GM13976 (cell line): Measurements from ENCODE around the gene LRIG1.

Experiments
- DNase-seq: peaks from one replicate; pipeline ENCODE4 v3.0.0; 2012; ENCODE audit warnings: low spot score
- in situ Hi-C: fragments of 300-500 bp; cut with MboI; formaldehyde crosslinking; loops from one replicate; pipeline ENCODE4 v1.12.0; 2022; ENCODE audit warnings: low sequenced_read_pairs, mixed read lengths, inconsistent platforms; ENCODE audit not compliant: unreplicated experiment
- TF ChIP-seq, protein P1 (sequence below): IDR thresholded peaks from 2 replicates; pipeline ENCODE4 v1.5.1; 2012; ENCODE audit warnings: borderline replicate concordance, mild to moderate bottlenecking; ENCODE audit not compliant: insufficient read depth; ENCODE audit errors: extremely low read depth, missing control alignments, control extremely low read depth

The LRIG1 gene

DNA sequence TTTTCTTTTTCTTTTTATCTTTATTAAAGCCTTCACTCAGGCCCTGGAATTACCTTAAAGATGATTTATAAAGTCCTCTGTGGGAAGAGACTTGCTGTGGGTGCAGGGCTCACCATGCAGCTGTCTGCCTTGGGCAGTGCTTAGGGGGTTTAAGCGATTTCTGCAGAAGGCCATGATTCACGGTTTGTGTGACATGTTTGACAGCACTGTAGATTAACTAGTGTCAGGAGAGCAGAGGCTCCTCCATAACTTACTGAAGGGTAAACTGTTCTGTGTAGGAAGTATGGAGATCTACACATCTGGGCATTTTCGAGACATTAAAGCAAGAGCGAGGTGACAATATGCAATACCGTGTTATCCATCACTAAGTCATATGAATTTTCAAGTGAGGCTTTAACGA lies 137.7 kb downstream of the LRIG1 start:
- in situ Hi-C loops, result no loop called here
- no peak for DNase-seq
- TF ChIP-seq, protein P1, sequence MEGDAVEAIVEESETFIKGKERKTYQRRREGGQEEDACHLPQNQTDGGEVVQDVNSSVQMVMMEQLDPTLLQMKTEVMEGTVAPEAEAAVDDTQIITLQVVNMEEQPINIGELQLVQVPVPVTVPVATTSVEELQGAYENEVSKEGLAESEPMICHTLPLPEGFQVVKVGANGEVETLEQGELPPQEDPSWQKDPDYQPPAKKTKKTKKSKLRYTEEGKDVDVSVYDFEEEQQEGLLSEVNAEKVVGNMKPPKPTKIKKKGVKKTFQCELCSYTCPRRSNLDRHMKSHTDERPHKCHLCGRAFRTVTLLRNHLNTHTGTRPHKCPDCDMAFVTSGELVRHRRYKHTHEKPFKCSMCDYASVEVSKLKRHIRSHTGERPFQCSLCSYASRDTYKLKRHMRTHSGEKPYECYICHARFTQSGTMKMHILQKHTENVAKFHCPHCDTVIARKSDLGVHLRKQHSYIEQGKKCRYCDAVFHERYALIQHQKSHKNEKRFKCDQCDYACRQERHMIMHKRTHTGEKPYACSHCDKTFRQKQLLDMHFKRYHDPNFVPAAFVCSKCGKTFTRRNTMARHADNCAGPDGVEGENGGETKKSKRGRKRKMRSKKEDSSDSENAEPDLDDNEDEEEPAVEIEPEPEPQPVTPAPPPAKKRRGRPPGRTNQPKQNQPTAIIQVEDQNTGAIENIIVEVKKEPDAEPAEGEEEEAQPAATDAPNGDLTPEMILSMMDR, result no peak

DNA sequence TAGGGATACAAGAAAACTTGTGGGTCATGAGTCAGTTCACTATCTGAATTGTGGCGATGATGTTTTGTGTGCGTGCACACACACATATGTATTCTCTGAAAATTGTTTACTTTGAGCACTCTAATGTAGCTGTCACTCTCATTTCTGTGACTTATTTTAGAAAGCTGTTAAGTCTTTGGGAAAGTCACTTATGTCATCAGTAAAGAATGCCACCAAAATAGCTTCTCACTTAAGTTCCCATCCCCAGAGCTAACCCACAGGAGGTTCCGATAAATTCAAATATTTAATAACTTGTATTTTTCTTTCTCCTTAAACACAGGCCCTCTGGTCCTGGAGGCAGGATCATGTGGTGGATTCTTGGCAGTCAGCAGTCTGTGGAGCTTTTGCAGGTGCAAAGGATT lies 138.3 kb downstream of the LRIG1 start:
- DNase-seq, result no peak
- TF ChIP-seq, protein P1, result no peak
- in situ Hi-C loops, result no loop called here

DNA sequence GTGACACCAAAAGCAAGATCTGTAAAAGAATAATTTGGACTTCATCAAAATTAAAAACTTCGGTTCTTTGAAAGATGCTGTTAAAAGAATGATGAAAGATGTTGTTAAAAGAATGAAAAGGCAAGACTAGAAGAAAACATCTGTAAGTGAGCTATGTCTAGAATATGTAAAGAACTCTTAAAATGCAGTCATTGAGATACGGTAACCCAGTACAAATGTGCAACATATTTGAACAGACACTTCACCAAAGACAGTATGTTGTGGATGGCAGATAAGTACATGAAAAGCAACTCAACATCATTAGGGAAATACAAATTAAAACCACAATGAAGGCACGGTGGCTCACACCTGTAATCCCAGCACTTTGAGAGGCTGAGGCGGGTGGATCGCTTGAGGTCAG lies 139.5 kb downstream of the LRIG1 start:
- DNase-seq, result no peak
- TF ChIP-seq, protein P1, result no peak
- in situ Hi-C loops, result no loop called here

DNA sequence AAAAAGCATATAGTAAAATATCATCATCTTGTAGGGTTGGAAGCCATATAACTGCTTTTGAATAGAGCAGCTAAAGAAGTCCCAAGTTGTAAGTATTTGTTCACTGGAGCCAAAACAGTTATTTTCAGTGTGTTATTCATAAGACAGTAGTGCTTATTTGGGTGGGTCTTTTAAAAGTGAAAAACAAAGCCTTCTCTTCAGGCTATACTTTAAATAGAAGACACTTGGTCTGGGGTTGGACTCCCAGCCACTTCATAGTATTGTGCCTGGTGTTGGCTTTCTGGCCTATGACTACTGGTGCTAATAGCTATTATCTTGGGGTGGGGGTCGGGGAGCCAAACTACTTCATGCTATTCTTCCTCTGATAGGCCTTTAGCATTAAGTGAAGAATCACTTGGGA lies 144.8 kb downstream of the LRIG1 start:
- DNase-seq, result no peak
- TF ChIP-seq, protein P1, result no peak
- in situ Hi-C loops, result no loop called here

DNA sequence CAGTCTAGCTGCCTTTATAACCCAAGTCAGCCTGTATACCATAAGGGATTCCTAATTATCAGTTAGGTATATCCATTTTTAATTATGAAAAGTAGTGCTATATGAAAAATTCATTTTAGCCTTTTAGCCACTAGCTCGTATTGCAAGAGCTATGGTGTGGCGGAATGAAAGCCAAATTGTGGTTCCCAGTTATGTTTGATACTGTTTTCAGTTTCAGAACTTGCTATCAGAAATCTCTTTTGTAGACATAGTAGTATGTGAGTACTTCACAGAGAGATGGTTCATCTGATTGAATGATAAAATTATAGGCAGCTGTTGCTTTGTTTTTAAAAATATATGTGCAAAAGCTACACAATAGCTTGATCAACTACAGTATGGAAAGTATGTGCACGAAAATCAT lies 145.4 kb downstream of the LRIG1 start:
- TF ChIP-seq, protein P1, result no peak
- DNase-seq, result peak; percentile 39
- in situ Hi-C loops, result no loop called here

DNA sequence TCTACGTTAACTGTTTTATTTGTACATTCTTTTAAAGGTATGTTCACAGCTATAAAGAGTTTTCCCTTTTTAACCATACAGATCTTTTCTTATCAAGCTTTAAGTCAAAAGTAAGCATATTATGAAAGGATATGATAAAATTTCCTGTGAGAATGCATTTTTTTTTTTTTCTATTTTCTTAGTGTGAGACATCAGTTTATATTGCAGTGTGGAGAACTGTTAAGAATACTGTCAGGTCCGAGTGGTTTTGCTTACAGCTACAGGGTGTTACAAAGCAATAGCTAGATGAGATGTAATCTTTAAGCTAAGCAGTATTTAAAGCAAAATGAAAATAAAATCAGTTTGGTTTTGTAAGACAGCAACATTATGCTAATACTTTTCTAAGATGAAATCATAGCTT lies 146.8 kb downstream of the LRIG1 start:
- no peak for DNase-seq
- in situ Hi-C loops, result no loop called here
- TF ChIP-seq, protein P1, result no peak

DNA sequence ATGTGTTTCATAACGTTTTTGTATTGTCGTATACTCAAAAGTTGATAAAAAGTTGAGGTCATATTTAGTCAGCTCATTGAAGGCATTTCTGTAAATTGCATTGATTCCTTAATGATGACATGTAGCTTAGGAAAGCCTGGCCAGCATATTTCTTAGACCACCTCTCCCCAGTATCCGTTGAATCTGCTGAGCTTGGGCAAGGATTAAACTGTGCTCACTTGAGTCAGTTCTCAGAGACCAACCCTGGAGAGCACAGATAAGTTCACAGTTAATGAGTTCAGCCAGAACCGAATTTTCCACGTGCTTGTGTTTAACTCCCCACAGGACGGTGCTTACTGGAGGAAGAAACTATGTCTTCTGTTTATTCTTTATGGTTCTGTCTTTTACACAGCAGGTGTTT lies 147.3 kb downstream of the LRIG1 start:
- DNase-seq, result no peak
- TF ChIP-seq, protein P1, result no peak
- in situ Hi-C loops, result no loop called here
